ENCODE results near the gene KIF21B. TPM values are rescaled to one million over a fixed set of nuclear protein-coding genes. Genes with fewer than 3 reads are reported as not detected.

KIF21B gene
- total RNA-seq, 4 donors from 2014 or later = 0.89 to 1.5 (median 1.1) TPM

DNA sequence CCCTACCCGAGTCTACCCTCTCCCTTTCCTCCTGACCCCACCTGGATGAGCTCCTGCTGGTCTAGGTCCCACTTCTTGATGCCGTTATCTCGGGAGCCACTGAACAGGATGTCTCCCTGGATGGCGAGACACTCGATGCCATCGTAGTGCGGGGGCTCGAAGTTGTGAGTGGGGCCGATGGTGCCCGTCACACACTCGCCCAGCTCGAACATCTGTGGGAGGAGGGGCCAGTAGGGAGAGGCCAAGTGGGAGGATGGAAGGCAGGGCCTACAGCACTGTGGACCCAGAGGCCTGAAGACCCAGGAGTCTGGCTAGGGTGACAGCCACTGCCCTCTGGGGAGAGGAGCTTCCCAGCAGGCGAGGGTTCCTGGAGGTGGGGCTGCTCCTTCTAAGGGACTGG, 48.1 kb downstream of the KIF21B start:
- H3K4me1 ChIP-seq = no peaks in the 10 kb centered on the region
- no peak for DNase-seq
- no peaks in the 10 kb centered on the region for H3K9me3 ChIP-seq
- WGBS, 2 donors = 90 to 93% methylated on average over 13 of the region's 13 CpGs
- no peak overlapping the region for H3K4me3 ChIP-seq (replicated peaks in 1 of 3)
- no peaks in the 10 kb centered on the region for H3K36me3 ChIP-seq
- TF ChIP-seq, protein P1, sequence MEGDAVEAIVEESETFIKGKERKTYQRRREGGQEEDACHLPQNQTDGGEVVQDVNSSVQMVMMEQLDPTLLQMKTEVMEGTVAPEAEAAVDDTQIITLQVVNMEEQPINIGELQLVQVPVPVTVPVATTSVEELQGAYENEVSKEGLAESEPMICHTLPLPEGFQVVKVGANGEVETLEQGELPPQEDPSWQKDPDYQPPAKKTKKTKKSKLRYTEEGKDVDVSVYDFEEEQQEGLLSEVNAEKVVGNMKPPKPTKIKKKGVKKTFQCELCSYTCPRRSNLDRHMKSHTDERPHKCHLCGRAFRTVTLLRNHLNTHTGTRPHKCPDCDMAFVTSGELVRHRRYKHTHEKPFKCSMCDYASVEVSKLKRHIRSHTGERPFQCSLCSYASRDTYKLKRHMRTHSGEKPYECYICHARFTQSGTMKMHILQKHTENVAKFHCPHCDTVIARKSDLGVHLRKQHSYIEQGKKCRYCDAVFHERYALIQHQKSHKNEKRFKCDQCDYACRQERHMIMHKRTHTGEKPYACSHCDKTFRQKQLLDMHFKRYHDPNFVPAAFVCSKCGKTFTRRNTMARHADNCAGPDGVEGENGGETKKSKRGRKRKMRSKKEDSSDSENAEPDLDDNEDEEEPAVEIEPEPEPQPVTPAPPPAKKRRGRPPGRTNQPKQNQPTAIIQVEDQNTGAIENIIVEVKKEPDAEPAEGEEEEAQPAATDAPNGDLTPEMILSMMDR (IDR thresholded peaks at IDR 0.05) = no peak
- TF ChIP-seq POLR2A (IDR thresholded peaks at IDR 0.05) = no peak
- intact Hi-C loops (cut with DNase I) = loop anchor here (2.0 to 10.0 kb wide), 2 partner anchors 139 to 239 kb away; no protein-coding TSS in a partner anchor
- no peaks in the 10 kb centered on the region for H3K27me3 ChIP-seq
- no peak overlapping the region for H3K27ac ChIP-seq

DNA sequence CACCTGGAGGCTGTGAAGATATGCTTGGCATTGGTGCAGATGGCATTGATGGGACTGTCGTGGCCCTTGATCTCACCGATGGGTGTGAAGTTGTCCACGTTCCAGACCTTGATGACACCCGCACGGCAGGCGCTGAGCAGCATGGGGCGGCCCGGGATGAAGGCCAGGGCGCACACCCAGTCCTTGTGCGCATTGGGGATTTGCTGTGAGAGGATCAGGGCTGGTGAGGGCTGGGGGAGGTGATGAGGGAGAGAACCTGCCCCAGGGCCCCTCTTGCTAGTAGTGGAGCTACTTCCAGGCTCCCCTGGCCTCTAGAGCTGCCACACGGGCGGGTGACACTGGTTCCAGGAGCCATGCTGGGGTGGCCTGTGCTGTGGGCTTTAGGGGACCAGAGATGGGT, 48.8 kb downstream of the KIF21B start:
- H3K36me3 ChIP-seq = no peaks in the 10 kb centered on the region
- intact Hi-C loops (cut with DNase I) = loop anchor here (2.0 to 10.0 kb wide), 2 partner anchors 140 to 240 kb away; no protein-coding TSS in a partner anchor
- H3K27ac ChIP-seq = no peak overlapping the region
- H3K9me3 ChIP-seq = no peaks in the 10 kb centered on the region
- no peak for DNase-seq
- H3K4me1 ChIP-seq = no peaks in the 10 kb centered on the region
- 97% methylated on average over 10 to 12 of the region's 12 CpGs for WGBS, 2 donors
- no peaks in the 10 kb centered on the region for H3K27me3 ChIP-seq
- TF ChIP-seq, protein P1 (IDR thresholded peaks at IDR 0.05) = no peak
- no peak for TF ChIP-seq POLR2A (IDR thresholded peaks at IDR 0.05)
- no peak overlapping the region for H3K4me3 ChIP-seq (replicated peaks in 1 of 3)

DNA sequence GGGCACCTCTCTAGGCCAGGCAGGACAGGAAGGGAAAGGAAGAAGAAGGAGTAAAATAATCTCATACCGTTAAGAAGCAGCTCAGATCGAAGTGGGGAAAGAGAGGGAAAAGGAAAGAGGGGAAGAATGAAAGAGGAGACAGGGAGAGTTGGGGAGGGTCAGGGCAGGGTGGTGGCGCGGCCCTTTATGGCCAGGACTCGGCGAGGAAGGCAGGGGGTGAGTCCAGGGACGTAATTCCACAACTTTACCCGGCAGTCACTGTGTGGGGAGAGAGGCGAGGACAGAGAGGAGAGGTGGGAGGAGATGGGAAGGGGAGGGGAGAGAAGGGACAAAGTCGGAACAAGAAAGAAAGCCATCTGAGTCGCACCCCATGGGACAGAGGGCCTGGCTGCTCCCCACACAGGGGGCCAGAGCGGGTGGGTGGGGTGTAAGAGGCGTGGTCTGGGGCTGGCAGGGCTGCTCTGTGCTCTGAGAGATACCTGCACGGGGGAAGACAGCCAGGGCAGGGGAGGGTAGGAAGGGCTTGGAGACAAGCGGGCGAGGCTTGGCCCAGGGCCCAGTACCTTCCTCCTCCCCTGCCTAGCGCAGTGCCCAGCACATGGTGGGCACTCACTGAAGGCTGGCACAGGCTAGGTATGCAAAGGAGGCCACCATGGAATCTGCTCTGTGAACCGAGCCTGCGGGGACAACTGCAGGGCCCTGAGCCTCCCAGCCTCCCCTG, 49.4 kb downstream of the KIF21B start:
- Histone ChIP-seq H3K4me1 (no peaks in the 10 kb centered on the region), H3K27me3 (no peaks in the 10 kb centered on the region), H3K27ac (no peak overlapping the region), H3K4me3 (replicated peaks in 1 of 3) (no peak overlapping the region), H3K9me3 (no peaks in the 10 kb centered on the region), H3K36me3 (no peaks in the 10 kb centered on the region)
- WGBS, 2 donors = 79 to 80% methylated on average over 19 of the region's 19 CpGs
- intact Hi-C loops (cut with DNase I) = loop anchor here (2.0 to 10.0 kb wide), 3 partner anchors 69 to 241 kb away; no protein-coding TSS in a partner anchor
- TF ChIP-seq, protein P1 (IDR thresholded peaks at IDR 0.05) = no peak
- no peak for TF ChIP-seq POLR2A (IDR thresholded peaks at IDR 0.05)
- no peak for DNase-seq

DNA sequence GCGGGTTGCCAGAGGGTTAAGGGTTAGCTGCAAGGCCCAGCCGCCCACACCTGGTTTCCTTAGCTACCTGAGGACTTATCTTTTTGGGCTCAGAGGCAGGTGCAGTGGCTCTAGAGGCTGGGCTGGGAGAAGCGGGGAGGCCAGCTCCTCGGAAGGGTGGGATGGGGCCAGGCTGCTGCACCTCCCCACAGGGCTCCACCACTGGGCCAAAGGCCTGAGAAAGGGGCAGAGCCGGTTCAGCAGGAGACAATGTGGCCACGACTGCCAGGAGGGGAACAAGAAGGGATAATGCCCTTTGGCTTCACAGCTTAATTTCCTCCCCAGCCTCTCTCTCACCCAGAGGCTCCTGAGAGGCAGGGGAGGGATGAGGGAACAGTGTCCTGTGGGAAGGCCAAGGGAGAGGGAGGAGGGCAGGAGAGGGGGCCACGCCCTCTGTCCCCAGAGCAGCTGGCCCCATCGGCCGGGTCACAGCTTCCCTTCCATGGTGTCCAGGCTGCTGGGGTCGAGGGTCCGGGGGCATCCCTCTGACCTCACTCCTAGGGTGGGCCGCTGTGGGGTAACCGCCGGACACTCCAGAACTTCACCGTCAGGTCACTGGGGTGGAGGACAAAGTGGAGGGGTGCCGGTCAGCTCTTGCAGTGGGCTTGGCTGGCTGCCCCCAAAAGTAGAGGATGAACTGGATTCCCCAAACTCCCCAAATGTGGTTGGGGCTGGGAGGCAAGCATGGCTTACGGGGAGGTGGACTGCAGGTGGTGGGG, 50.4 kb downstream of the KIF21B start:
- H3K36me3 ChIP-seq = no peaks in the 10 kb centered on the region
- intact Hi-C loops (cut with DNase I) = loop anchor here (2.0 to 10.0 kb wide), 2 partner anchors 70 to 242 kb away; no protein-coding TSS in a partner anchor
- DNase-seq = no peak
- H3K4me1 ChIP-seq = no peaks in the 10 kb centered on the region
- H3K4me3 ChIP-seq (replicated peaks in 1 of 3) = no peak overlapping the region
- no peaks in the 10 kb centered on the region for H3K9me3 ChIP-seq
- TF ChIP-seq POLR2A (IDR thresholded peaks at IDR 0.05) = no peak
- TF ChIP-seq, protein P1 (IDR thresholded peaks at IDR 0.05) = no peak
- WGBS, 2 donors = 91 to 92% methylated on average over 15 of the region's 17 CpGs
- H3K27me3 ChIP-seq = no peaks in the 10 kb centered on the region
- H3K27ac ChIP-seq = no peak overlapping the region

Measured in thyroid gland (tissue), 4 donors.